HG03280 (cell line): ENCODE results near the gene OR1N1.
"Not testable (repeated sequence)": the region's sequence is repeated elsewhere in the genome, so short reads cannot be mapped to it uniquely, and the experiment has no call there.

Experiments used
- ATAC-seq: cut with Tn5 transposase; IDR thresholded peaks from one replicate; pipeline ENCODE4 v1.9.1; 2021; ENCODE audit warnings: mild to moderate bottlenecking, moderate library complexity; ENCODE audit not compliant: unreplicated experiment

OR1N1 gene, protein sequence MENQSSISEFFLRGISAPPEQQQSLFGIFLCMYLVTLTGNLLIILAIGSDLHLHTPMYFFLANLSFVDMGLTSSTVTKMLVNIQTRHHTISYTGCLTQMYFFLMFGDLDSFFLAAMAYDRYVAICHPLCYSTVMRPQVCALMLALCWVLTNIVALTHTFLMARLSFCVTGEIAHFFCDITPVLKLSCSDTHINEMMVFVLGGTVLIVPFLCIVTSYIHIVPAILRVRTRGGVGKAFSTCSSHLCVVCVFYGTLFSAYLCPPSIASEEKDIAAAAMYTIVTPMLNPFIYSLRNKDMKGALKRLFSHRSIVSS

DNA sequence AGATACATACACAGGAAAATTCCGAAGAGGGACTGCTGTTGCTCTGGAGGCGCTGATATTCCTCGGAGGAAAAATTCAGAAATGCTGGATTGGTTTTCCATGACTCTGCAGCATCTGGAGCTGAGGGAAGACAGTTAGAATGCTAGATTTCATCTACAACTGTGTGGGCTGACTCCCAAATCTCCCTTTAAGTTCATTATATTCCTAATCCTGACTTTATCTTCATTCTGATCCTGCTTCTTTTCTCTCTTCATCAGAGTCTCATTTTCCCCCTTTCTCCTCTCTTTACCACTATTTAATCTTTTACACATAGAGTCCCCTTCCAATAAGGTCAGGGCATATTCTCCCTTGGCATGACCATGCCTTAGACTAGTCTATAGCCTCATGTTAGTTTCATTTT, at the start of gene OR1N1:
Gene OR1N1 (minus strand): TSS at position 101 of the 400 bp plus-strand sequence. CDS start 0 bp downstream, at position 101.
- no peak for ATAC-seq

DNA sequence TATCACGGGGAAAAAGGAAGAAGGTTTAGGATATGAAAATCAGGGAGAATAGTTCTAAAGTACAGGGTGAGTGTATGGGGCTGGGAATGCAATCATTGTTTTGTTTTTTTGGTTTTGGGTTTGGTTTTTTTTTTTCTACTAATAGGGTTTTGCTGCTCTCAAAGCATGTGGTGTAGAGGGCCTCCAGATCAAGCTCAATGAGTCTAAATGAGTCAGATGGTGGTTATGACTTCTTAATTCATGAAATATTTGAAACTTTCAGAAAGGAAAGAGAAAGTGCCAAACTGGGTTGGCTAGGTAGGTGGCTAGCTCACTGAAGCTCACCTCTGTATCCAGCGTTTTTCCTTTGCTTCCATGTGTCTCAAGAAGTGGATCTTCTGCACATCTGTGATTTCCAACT, 45.4 kb upstream of the OR1N1 start:
- no peak for ATAC-seq

- ATAC-seq: no peak
These were observed 40.8 kb upstream of the OR1N1 start for GRCh38 chr9:122567901-122568300.

DNA sequence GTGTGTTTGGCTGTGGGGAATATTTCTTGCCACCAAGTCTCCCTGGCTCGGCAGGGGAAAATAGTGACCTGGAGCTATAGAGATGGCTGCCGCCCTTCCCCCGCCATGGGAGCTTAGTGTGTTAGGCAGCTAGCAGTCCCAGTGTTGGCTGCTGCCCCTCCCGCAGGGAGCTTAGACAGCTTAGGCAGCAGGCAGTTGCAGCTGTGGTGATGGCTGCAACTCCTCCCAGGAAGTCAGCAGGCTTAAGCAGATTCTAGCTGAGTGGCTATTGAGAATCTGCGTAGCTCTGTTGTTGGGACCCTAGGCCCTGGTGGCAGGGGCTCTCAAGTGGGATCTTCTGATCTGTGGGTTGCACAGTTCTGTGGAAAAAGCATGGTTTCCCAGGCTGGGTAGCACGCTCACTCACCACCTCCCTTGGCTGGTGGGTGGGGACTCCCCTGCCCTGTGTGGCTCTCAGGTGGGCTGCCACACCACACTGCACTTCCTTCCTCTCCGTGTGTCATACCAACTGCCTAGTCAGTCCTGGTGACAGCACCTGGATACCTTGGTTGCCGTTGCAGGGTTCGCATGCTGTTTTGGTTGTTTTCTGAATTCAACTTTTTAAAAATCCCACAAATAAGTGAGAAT, 35.2 kb upstream of the OR1N1 start:
- no peak for ATAC-seq

DNA sequence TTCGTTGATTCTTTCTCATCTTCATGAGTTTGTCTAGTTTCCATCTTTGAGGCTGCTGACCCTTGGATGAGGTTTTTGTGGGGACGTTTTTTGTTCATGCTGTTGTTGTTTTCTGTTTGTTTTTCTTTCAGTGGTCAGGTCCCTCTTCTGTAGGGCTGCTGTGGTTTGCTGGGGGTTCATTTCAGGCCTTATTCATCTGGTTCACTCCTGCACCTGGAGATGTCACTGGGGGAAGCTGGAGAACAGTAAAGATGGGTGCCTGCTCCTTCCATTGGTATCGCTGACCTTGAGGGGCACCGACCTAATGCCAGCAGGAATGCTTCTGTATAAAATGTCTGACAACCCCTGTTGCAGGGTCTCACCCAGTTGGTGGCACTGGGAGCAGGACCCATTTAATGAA, 34.4 kb upstream of the OR1N1 start:
- ATAC-seq: no peak

DNA sequence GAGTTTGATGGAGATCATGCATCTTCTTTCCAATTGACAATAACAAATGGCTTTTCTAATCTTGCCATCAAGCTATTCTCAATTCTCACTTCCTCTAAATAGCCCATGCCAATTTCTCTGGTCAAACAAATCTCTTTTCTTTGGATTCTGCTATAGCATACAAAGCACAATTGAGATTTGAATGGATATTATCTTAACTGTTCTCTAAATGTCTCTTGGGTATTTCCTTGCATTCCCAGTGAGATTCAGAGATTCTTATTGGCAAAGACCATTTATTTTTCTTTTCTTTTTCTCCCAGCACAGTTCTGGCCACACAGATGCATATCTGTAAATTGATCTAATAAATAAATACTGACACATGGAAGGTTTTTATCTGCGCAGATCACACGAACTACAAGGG, 25.7 kb upstream of the OR1N1 start, which contains the start of gene OR1N2:
Gene OR1N2 (plus strand): TSS at position 301 of the 400 bp plus-strand sequence. CDS start 100 bp downstream, outside the sequence.
- ATAC-seq: no peak

- no peak for ATAC-seq
These were observed 24.3 kb upstream of the OR1N1 start for GRCh38 chr9:122551371-122551770.

GRCh38 chr9:122546196-122546595, 19.1 kb upstream of the OR1N1 start:
- no peak for ATAC-seq

GRCh38 chr9:122538757-122539156, 11.7 kb upstream of the OR1N1 start:
- ATAC-seq: no peak

DNA sequence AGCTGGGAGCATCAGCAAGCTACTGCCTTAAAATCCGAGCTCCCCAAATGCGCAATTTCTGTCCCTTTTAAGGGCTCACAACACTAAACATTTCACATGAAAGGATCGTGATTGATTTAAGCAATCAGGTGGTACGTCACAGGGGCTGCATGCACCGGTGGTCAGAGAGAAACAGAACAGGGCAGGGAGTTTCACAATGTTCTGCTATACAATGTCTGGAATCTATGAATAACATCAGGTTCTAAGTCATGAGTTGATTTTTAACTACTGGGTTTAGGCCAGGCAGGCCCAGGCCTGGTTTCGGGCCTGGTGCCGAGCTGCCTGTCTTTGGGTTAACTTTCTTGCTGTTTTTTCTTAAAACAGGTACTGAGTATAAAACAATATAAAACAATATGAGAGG, 10.0 kb upstream of the OR1N1 start:
- ATAC-seq: not testable (repeated sequence)

DNA sequence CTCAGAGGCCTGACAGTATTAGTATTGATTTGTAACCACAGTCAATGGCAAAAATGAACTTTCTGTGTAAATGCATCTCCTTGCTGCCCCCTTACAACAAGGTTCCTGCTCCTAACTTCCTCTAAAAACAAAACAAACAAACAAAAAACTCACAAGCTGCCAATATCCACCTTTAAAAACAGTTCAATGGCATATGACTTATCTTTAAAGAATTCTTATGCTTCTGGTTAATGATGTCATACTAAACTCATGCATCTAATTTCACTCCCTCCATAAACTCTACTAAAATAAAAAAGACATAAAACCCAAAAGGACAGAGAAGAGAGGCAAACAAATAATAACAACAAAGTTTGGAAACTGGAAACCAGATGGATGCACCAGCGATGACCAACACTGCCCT, 9.0 kb upstream of the OR1N1 start:
- ATAC-seq: no peak

DNA sequence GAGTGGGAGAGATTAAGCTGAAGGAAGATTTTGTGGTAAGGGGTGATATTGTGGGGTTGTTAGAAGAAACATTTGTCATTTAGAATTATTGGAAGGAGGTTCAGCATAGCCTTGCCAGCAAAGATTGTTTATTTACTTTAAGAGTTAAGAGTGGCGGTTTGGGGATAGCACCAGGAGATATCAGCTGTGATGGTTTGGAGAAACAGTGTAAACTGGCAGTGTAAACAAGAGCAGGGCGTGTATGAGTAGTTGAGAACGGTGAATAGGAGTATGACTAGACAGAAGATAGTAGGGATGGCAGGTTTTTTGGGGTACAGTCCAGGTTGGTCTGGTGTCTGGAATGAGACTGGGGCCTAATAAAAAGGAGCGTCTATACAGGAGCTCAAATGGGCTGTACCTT, 4.1 kb upstream of the OR1N1 start:
- ATAC-seq: not testable (repeated sequence)

- no peak for ATAC-seq
These were observed 491 bp downstream of the OR1N1 start for GRCh38 chr9:122526602-122527001.

- no peak for ATAC-seq
These were observed 7.7 kb downstream of the OR1N1 start for GRCh38 chr9:122519376-122519775.

- ATAC-seq: no peak
These were observed 8.3 kb downstream of the OR1N1 start, which contains the start of gene OR1J4 for GRCh38 chr9:122518841-122519240. OR1J4 (plus strand) TSS chr9:122519141; CDS start chr9:122519141, 0 bp downstream.

DNA sequence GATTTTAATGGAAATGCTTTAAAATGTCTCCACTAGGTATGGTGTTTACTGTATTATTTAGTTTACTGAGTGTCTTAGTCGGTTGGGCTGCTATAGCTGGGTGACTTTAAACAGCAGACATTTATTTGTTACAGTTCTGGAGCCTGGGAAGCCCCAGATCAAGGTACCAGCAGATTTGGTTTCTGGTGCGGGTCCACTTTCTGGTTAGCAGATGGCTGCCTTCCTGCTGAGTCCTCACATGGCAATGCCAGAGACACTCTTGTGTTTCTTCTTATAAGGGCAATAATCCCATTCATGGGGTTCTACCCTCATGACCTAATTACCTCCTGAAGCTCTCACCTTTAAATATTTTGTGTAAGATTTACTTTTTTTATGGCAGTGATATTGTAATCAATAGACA, 8.9 kb downstream of the OR1N1 start:
- ATAC-seq: no peak

GRCh38 chr9:122510502-122510901, 16.6 kb downstream of the OR1N1 start, which contains the start of gene OR1J2:
OR1J2 (plus strand) TSS chr9:122510802; CDS start chr9:122510802, 0 bp downstream.
- no peak for ATAC-seq

GRCh38 chr9:122506964-122507363, 20.1 kb downstream of the OR1N1 start:
- ATAC-seq: no peak

DNA sequence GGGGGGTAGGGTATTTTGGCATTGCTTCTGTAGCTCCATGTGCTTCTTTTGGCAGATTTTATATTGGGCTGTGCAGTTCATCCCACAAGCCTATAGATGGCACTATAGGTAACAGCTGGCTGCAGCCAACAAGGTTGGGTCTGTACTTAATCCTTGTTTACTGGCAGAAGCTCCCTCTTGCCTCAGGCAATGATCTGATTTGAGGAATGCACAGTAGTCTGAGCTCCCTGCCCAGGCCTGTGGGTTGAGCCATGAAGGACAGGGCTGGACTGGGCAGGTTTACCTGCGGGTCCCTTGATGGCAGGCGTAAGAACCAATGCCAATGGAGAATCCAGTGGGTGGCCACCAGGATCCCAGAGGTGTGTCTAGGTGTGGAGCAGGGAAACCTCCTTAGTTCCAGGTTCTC, 28.2 kb downstream of the OR1N1 start:
- ATAC-seq: no peak

DNA sequence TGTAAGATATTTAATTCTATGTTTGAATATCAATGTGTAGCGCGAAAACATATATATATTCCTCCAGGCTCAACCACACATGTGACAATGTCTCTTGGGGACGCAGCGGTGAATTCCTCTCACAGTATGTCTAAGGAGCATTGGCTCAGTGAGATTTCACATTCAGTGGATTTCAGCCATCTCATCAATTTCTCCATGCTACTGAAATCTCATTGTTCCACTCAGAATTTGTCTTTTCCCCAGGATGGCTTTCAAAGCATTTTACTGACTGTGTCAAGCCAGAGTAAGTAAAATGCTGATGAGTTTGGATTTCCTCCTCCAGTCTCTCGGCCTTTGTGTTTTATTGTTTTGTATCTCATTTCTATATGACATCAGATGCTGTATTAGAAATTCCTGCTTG, 48.0 kb downstream of the OR1N1 start:
- no peak for ATAC-seq

GRCh38 chr9:122477826-122478225, 49.3 kb downstream of the OR1N1 start, which contains the start of gene OR1J1:
OR1J1 (minus strand) TSS chr9:122477926; CDS start chr9:122477926, 0 bp downstream.
- ATAC-seq: no peak

DNA sequence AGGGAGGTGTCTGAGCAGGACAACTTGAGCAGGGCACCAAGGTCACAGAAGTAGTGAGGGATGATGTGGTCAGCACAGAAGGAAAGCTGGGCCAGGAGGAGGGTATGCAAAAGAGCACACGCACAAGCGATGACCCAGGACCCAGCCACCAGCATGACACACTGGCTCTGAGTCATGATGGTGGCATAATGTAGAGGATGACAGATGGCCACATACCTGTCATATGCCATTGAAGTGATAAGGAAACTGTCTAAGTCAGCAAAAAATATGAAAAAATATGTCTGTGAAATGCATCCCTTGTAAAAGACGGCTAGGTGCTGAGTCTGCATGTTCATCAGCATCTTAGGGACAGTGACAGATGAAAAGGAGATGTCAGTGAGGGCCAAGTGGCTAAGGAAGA, 49.7 kb downstream of the OR1N1 start:
- ATAC-seq: no peak
